ENCODE measurements around the gene FIBP. TPM values are rescaled to one million over a fixed set of nuclear protein-coding genes. Genes with fewer than 3 reads are reported as not detected.

FIBP gene
- total RNA-seq, 1 experiment from 2014 or later = 93.1 TPM

DNA sequence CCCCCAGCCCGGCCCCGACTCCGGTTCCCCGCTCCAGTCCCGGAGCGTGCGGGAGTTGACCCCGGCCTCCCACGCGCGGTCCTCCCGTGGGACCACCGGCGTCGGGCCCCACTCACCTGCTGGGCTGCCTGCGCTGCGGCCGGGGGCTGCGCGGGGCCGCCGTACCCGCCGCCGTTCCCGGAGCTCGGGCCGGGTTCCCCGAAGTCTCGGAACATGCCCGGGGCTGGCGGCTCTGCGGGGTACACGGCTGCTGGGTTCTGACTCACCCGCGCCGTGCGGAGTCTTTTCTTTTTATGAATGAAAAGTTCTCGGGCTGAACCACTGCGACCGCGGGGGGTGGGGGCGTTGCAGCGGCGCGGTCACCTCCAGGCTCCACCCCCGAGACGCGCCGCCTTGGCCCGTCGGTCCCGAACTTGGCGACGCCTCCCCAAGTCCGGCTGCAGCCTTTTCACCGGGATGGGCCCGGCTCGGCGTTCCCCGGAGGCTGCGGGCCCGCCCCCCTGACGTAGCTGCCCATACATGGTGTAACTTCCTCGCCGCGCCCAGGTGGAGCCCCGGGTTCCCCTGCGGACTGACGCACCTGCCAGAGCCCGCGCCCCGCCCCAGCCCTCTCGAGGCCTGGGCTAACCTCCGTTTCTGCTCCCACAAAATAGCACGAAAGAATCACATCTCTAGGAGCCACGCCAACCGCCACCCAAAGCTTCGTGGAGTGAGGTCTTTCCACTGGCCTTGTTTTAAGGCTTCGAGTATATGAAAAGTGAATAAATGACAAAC lies 12.0 kb upstream of the FIBP start, which contains the start of gene FOSL1 (continued):
- TF ChIP-seq ATF2 (CRISPR knock-in tag; IDR thresholded peaks at IDR 0.05; ENCODE audit: borderline replicate concordance, low read depth) (no peak), EMX1 (CRISPR knock-in tag; IDR thresholded peaks at IDR 0.05) (no peak), ARID4B (CRISPR knock-in tag; IDR thresholded peaks at IDR 0.05; ENCODE audit: borderline replicate concordance) (0 out of 2 replicates have a peak, but pooled peaks have one; percentile 48), CREB1 (CRISPR knock-in tag; IDR thresholded peaks at IDR 0.05) (0 out of 2 replicates have a peak, but pooled peaks have one; percentile 42), ZNF121 (CRISPR knock-in tag; IDR thresholded peaks at IDR 0.05) (peak; percentile 72)

- H3K36me3 Mint-ChIP-seq = no peaks in the 10 kb centered on the region; the same call in 1 of the 2 replicates
- ChIA-PET CTCF (interaction anchor here (0.7 to 2.8 kb wide), 9 partner anchors 10 to 188 kb away, joined by 3 to 47 read pairs (median 4); partner anchors contain the start of genes CCDC85B, FIBP and MUS81), POLR2A (interaction anchor here (0.7 to 1.7 kb wide), 5 partner anchors 9 to 48 kb away, joined by 3 to 7 read pairs (median 6); partner anchors contain the start of genes CCDC85B and FIBP)
- peak; percentile 4 for ATAC-seq
- peak; percentile 49 for DNase-seq (ENCODE audit: low spot score)
- H3K9me3 Mint-ChIP-seq = no peaks in the 10 kb centered on the region
- H3K4me1 Mint-ChIP-seq = 0 out of 2 replicates have a peak, but pooled peaks cover 4% of the 10 kb centered on the region
- peak overlapping the region; percentile 72 for H3K4me3 Mint-ChIP-seq
- H3K27ac Mint-ChIP-seq = no peak overlapping the region
- peaks cover 72% of the 10 kb centered on the region for H3K27me3 Mint-ChIP-seq (ENCODE audit: low read depth)
- TF ChIP-seq ARID4B (CRISPR knock-in tag; IDR thresholded peaks at IDR 0.05; ENCODE audit: borderline replicate concordance) (peak; percentile 45; the same call in 1 of the 2 replicates), PRDM15 (CRISPR knock-in tag; IDR thresholded peaks at IDR 0.05) (peak; percentile 48), TEAD1 (CRISPR knock-in tag; IDR thresholded peaks at IDR 0.05) (peak; percentile 17; the same call in 1 of the 2 replicates), FOXP1 (CRISPR knock-in tag; IDR thresholded peaks at IDR 0.05; ENCODE audit: borderline replicate concordance) (0 out of 2 replicates have a peak, but pooled peaks have one; percentile 17), CBFB (CRISPR knock-in tag; IDR thresholded peaks at IDR 0.05; ENCODE audit: low read depth) (no peak), HMGA2 (CRISPR knock-in tag; IDR thresholded peaks at IDR 0.05) (no peak)
- TF ChIP-seq, protein P1, sequence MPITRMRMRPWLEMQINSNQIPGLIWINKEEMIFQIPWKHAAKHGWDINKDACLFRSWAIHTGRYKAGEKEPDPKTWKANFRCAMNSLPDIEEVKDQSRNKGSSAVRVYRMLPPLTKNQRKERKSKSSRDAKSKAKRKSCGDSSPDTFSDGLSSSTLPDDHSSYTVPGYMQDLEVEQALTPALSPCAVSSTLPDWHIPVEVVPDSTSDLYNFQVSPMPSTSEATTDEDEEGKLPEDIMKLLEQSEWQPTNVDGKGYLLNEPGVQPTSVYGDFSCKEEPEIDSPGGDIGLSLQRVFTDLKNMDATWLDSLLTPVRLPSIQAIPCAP (CRISPR knock-in tag; IDR thresholded peaks at IDR 0.05) = peak; percentile 30; the same call in 1 of the 2 replicates
- TF ChIP-seq, protein P2, sequence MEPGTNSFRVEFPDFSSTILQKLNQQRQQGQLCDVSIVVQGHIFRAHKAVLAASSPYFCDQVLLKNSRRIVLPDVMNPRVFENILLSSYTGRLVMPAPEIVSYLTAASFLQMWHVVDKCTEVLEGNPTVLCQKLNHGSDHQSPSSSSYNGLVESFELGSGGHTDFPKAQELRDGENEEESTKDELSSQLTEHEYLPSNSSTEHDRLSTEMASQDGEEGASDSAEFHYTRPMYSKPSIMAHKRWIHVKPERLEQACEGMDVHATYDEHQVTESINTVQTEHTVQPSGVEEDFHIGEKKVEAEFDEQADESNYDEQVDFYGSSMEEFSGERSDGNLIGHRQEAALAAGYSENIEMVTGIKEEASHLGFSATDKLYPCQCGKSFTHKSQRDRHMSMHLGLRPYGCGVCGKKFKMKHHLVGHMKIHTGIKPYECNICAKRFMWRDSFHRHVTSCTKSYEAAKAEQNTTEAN (CRISPR knock-in tag; IDR thresholded peaks at IDR 0.05) = peak; percentile 75; the same call in 1 of the 2 replicates
- TF ChIP-seq, protein P3, sequence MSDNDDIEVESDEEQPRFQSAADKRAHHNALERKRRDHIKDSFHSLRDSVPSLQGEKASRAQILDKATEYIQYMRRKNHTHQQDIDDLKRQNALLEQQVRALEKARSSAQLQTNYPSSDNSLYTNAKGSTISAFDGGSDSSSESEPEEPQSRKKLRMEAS (CRISPR knock-in tag; IDR thresholded peaks at IDR 0.05) = peak; percentile 95
Measured at GRCh38 chr11:65899356-65900124, 11.3 kb upstream of the FIBP start.
